Measurements from ENCODE around the gene SPATA2.
"Not testable (repeated sequence)": the region's sequence is repeated elsewhere in the genome, so short reads cannot be mapped to it uniquely, and the experiment has no call there.

SPATA2 gene

DNA sequence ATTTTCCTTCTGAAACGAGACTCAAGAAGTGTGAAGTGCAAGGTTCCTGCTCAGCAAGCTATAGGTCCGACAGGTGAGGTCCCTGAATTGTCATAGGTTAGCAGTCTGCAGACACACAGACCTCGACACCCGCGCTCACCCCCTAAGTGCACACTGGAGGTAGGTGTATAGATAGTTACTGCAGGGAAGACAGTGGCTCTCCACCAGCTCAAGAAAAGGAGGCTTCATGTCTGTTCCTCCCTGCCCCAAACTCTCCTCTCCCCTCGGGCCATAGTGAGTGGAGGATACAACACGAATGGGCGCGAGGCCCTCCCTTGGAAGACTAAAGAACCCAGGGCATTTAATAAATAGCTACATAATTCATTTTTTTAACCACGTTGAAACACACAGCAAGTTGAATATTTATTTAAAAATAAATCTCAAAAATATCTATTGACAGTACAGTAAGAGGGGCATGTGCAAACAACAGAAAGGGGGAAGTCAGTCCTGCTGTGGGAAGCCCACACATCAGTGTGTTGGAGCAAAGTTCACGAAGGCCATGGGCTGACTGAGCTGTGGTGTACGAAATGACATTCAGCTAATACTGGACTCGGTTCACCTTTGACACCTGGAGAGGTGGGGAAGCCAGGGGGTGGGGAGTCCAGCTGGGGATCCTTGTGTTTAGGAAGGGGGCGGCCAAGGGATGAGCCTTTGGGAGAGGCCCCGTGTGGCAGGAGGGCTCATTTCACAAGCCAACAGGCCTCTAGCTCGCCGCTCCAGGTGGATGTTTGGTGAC, 10.7 kb downstream of the SPATA2 start:
- no peak for DNase-seq (ENCODE audit: low read depth in 2 of 2)

DNA sequence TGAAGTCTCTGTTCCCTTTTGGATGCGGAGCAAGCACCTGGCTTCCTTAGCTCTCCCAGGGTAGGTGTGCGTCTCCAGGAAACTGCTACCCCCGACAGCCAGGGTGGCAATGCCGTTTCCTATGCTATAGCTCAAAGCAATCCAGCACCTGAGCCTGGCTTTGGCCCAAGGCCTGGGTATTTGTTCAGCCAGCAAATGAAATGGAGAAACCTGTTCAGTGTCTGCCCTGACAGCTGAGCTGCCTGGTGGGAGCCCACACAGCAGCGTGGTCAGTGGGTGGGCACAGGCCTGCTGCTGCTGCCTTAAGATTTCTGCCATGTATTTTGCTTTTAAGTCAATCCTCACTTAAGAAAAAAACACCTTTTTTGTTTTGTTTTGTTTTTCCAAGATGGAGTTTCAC, 13.7 kb downstream of the SPATA2 start:
- no peak for DNase-seq (ENCODE audit: low read depth in 2 of 2)

DNA sequence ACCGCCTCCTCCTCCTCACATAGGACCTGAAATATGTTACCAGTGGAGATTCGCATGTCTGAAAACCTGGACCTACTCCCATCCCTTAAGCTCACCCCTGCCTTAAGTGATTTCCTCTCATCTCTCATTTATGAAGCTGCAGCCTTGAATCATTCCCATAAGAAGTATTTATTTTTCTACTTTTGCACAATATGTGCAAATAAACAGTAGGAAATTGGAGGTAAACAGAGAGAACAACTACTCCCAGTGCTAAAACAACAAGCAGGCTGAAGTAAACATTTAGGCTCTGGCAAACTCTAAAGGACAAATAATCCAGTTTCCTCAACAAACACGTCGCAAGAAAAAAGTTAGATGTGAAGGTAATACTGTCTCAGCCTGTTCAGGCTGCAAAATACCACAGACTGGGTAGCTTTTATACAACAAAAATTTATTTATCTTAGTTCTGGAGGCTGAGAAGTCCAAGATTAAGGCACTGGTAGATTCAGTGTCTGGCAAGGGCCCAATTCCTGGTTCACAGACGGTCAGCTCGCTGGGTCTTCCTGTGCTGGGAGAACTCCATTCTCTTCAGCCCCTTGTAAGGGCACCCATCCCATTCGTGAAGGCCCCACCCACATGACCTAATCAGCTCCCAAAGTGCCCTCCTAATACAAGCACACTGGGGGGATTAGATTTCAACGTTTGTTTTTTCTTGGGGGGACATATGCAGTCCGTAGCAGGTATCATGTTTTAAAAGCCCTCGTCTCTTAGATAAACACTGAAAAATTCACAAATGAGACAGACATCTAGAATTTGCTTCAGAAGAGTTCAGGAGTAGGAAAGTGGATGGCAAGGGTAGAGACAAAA, 15.6 kb downstream of the SPATA2 start:
- DNase-seq (ENCODE audit: low read depth in 2 of 2): no peak

DNA sequence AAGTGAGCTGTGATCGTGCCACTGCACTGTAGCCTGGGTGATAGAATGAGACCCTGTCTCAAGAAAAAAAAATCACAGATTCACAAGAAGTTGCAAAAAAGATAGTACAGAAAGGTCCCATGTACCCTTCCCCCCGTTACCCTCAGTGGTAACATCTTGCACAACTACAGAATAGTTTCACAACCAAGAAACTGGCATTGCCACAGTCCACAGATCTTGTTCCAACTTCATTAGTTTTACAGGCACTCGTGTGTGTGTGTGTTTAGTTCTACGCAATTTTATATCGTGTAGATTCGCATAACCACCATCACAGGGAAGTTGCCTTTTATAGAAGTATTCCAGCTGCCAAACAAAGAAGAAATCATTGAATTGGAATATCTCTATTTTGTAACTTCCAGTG, 19.1 kb downstream of the SPATA2 start:
- DNase-seq (ENCODE audit: low read depth in 2 of 2): no peak

DNA sequence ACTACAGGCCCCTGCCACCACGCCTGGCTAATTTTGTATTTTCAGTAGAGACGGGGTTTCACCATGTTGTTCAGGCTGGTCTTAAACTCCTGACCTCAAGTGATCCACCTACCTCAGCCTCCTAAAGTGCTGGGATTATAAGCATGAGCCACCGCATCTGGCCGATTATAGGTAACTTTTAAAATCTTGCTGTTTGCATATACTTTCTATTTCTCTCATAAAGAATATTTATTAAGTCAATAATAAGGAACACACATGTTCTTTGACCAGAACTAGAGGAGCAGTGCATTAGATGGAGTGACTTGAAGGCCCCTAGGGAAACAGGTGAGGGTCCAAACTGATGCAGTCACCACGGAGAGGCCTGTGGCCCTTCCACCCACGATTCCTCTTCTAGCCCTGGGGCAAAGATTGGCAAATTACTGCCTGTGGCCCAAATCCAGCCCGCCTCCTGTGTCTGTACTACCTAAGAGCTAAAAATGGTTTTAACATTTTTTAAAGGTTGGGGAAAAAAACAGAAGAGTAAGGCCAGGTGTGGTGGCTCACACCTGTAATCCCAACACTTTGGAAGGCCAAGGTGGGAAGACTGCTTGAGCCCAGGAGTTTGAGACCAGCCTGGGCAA, 19.7 kb downstream of the SPATA2 start:
- not testable (repeated sequence) for DNase-seq (ENCODE audit: low read depth in 2 of 2)

DNA sequence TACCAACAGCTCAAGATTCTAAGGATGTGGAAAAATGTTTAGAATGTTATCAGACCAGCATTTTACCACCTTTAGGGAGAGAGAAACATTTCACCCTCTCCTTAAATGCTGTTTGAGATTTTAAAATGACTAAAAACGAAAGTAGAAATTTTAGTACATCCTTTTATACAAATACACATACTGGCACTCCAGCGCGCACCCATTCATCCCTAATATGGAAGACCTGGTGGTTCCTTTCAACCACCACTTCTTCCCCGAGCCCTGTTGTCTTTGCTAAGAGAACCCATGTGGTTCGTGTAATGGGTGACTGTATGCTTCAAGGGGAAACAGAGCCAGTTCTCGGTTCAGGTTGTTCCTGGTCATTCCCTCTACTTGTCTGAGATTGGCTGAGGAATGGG, 21.3 kb downstream of the SPATA2 start:
- DNase-seq (ENCODE audit: low read depth in 2 of 2): peak in 1 of 2 donors; percentile 37

DNA sequence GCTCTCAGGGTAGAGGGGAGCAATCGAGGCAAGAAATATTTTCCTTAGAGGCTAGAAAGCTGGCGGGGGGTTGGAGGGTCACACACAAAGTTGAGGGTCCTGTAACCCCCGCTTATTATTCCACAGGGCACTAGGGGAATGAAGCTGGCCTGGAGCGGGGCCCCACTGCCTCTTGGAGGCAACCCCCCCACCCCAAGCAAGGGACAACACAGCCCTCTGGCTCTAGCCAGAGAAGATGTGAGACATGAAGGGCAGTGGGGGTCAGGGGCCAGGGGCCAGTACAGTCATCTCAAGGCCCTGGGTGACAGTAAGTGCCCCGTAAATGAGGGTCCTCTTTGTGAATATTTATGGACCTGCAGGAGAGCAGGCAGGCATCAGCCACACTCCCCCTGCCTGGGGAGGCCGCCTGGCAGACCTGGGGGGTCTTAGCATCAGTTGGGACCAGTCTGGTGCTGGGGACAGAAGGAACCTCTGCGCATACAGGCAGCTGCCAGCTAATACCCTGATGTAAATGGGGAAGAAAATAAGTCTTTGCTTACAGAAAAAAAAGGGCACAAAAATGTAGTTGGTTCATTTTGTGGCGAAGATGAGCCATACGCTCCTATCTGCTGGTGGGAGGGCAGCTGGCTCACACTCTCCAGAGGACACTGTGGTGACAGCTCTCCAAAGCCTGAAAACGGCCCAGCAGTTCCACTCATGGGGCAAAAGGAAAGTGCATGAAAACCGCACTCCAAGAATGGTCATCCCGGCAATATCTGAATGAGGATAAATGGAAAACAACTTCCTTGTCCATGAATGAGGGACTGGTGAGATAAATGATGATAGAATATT, 21.9 kb downstream of the SPATA2 start:
- peak; percentile 34 to 37 for DNase-seq (ENCODE audit: low read depth in 2 of 2)

DNA sequence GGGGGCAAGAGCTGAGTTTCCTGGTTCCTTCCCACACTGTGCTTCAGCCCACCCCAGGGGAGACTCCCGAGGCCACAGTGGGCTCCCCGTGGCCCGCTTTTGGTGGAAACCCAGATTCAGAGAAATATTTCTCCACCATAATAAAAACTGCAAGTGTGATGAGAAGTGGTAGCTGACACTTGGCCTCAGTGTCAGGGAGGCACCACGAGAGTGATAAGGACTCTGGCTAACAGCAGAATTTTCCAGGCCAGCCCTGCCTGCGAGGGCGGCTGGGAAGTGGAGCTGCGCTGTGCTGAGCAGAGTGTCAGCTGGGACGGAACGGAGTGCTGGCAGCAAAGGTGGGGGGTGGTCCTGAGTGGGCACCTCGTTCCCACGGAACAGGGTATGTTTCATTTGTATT, 22.5 kb downstream of the SPATA2 start:
- no peak for DNase-seq (ENCODE audit: low read depth in 2 of 2)

DNA sequence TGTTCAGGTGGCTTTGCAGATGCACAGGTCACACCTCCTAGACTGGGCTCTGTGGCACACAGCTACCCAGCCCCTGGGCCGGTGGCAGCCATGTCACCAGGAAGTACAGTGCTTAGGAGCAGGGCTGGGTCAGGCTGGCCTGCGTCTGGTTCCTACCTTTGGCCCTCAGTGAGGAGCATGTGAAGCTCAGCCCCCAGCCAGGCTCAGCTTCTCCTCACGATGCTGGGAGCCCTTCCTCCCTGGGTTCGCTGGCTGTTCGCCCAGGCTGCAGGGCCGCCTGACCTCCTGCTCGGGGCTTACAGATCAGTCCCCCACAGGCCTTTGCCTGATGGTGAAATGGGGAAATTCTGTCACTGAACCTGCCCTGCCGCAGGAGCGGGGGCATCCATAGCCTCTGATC, 23.1 kb downstream of the SPATA2 start:
- no peak for DNase-seq (ENCODE audit: low read depth in 2 of 2)

DNA sequence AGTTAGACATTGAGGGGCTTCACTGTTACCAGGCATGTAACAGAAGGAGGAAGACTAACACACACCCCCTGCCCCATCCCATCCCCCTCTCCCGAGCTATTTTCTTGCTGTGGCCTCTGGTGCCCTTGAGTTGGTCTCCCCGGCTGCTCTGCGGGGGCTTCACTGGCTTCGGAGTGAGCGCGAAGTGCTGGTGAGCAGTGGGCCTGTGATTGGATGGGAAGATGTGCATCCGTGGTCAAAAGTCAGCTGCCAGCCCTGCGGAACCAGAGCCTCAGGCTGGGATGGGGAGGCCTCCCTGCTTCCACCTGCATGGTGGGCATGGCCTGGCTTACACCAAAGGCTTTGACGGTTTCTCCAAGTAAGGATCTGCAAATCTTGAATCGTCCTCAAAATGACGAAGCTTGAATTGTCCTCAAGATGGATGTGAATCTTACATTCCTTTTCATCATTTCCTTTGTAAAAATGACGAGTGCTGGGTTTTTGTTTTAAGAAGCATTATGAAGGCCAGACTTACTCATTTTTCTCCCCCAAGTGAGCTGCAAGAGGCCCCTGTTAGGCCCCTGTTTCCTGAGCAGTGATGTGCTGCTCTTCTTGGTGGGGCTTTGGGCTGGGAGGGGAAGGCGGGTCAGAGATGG, 23.7 kb downstream of the SPATA2 start:
- DNase-seq (ENCODE audit: low read depth in 2 of 2): no peak

DNA sequence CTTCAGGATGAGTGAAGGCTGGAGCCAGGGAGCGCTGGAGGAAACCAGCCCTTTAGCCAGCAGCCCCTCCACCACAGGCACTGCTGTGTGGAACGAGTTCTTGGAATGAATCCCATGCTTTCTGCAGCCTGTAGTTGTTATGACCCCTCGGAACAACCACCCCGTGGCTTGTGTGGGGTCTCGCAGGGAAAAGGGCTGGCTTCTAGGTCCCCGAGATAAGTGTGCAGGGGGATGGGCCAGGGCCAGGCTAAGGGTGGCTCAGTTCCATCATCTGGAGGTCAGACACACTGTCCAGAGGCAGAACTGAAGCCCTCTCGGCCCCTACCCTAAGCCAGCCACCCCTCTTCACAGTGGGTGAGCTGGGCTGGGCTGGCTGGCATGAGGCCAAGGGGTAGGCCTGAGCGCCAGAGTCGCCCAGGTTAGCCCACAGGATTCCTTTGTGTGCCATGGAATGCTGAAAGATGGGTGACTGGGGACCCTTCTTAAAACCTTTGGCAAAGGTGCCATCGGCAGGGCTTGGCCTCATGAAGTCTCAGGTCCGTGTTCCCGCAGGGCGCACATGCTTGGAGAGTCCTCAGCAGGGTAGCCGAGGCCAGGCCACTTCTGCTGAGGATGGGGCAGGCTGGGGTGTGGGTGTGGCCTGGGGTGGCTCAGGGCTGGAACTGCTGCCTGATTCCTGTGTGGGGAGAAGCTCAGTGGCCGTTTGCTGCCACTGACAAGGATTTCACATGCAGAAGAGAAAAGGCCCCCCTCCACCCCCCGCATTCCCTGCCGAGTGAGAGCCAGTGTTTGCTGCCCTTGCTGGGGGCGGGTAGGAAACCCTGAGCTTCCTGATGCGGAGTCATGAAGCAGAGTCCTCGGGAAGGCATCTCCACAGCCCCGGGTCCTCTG, 24.6 kb downstream of the SPATA2 start:
- DNase-seq (ENCODE audit: low read depth in 2 of 2): no peak

DNA sequence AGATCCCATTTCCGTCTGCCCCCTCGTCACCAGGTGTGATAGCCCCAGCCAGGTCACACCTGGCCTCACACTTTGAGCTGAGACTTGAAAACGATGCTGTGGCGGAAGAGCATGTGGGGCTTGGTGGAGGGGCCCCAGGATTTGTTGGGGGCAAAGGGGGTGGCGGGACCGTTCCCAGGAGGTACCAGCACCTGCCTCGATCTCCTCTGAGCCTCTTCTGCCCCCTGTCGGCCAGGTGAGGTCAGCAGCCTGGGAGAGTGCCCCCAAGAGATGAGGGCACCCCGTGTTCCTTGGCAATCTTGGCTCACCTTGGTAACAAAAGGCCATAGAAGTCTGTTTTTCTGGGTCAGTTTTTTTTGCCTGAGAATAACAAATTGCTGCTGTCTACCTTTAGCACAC, 25.4 kb downstream of the SPATA2 start:
- no peak for DNase-seq (ENCODE audit: low read depth in 2 of 2)

DNA sequence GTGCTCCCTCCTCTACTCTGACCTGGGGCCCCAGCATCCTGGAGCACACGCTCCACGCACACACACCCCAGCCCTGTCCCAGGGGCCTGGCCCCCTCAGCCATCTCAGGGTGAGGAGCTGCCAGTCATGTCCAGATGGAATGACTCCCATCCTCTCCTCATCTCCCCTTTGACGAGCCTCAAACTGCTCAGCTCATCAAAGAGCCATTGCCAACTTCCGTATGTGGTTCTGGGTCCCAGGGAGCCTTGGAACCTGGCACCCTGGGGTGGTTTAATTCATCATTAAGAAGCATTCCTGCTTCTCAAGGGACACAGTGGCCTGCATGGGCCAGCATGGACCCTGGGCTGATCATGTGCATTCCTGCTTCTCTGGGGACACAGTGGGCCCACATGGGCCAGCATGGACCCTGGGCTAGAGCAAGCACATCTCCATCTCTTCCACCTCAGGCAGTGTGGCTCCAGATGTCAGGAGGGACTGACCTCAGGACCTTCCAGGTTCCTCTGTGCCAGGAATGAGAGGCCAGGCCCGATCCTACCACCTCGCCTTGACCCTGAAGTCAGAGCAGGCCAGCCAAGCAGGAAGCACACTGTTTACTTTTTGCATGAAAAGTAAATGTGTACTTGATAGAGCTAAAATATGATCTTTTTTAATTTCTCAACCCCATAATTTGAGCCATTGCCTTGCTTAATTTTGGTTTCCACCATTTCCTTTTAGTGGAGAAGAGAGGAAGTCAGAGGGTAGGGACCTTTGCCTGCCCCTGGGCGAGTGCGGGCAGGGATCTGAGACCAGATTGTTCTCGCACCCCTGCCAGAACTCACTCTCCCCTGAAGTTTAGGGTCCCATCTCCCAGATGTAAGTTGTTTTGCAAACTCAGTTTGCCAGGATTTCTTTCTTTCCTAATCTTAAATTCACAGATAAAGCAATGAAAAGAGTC, 26.1 kb downstream of the SPATA2 start:
- DNase-seq (ENCODE audit: low read depth in 2 of 2): no peak

DNA sequence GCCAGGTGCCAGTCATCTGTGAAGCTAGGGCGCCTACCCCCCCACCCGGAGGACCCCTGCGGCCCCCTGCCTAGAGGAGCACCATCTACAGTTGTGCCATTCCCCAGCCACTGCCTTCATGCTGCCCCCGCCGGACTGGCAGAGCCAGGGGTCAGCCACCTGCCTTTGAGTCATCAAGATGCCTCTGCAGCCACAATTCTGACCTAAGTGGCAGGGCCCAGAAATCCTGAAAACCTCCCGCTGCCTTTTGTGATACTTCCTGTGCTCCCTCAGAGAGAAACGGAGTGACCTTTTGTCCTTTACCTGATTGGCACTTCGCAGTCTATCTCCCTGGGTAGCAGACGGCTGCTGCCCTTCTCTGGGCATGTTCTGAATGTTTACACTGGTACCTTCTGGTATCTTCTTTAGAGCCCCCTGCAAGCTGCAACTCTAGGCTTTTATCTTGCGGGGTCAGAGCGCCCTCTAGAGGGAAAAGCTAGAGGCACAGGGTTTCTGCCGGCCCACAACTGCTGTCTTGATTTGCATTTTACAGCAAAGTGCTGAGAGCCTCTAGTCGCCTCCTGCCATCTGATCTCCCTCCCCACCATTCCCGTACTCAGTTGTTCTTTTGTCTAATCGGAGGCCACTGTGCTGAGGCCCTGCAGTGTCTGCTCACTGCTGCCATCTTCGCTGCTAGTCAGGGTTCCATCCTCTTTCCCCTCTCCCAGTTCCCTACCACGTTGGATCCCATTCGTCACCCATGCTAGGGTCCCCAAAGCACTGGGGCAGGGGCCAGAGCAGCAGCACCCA, 26.9 kb downstream of the SPATA2 start:
- DNase-seq (ENCODE audit: low read depth in 2 of 2): peak; percentile 17 to 38

DNA sequence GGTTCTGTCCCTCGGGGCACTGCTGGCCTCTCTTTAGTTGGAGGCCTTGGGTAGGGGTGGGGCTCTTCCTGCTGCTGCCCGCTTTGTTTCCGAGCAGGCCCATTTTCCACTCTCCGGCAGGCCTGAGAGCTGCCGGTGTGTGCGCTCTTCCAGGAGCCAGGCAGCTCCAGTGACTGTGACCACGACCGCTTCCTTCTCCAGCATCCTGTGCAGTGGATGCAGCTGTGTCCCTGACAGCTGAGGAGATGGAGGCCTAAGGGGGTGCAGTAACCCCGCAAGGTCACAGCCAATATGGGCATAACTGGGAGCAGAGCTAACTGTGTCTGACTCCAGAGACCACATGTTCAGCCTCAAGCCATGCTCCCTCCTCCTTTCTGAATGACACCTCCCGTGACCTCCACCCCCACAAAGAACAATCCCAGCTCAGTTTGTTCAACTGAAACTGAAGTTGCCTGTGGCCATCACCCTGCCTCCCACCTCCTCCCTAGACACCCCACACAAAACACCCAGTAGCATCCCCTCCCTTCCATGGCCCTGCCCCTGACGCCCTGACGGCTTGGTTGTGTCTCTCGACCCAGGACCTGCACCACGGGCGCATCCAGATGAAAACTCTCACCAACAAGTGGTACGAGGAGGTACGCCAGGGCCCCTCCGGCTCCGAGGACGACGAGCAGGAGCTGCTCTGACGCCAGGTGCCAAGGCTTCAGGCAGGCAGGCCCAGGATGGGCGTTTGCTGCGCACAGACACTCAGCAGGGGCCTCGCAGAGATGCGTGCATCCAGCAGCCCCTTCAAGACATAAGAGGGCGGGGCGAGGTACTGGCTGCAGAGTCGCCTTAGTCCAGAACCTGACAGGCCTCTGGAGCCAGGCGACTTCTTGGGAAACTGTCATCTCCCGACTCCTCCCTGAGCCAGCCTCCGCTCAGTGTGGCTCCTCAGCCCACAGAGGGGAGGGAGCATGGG, 27.8 kb downstream of the SPATA2 start:
- DNase-seq (ENCODE audit: low read depth in 2 of 2): no peak

DNA sequence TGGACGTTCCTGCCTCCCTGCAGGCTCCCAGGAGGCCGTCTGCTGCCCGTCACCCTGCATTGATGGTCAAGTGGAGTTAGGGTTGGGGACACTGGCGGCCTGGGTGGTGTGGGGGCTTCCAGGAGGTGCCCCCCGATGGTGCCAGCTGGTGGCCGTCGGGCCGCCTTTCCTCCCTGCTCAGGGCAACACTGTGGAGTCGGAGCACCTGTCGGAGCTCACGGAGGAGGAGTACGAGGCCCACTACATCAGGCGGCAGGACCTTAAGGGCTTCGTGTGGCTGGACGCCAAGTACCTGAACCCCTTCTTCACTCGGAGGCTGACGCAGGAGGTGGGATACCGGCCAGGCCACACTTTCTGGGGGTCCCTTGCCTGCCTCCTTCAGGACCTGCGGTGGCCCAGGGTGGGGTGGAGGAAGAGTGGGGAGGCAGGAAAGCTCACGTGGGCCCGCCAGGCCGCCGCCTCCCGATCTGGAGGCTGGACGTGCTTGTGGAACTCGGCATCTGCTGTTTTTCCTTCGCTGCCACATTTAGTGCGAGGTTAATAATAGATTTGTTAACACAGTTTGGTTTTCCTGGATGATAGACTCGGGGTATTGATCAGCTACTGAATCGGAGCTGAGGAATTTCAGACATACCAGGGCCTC, 28.6 kb downstream of the SPATA2 start:
- no peak for DNase-seq (ENCODE audit: low read depth in 2 of 2)

All from stimulated activated CD4-positive, alpha-beta T cell treated with anti-CD3 and anti-CD28 coated beads, Interleukin-15, amount 100 ng/mL, for 48 hours (primary cell).